ENCODE results near the gene ERP44. TPM values are rescaled to one million over a fixed set of nuclear protein-coding genes. Genes with fewer than 3 reads are reported as not detected.

ERP44 gene
- total RNA-seq, 1 donor from 2014 or later: 7.6 TPM

DNA sequence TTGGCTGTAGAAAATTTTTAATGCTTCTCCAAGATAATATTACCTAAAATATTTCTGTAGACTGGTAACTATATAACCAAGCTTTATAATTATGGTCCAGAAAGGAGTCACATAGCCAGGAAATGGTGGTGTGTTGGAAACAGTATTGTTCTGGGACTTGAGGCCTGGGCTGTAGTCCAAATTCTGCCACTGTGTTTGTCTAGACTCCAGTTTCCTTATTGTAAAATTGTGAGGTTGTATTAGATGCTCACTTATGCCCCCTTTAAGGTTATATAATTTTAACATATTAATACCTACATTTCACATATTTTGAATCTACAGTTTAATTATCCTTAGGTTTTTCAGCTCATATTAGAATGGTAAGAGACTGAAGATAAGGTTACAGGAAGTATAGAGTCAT lies 149.9 kb downstream of the ERP44 start:
- peak; percentile 60 for DNase-seq (ENCODE audit: low read depth, low spot score)

DNA sequence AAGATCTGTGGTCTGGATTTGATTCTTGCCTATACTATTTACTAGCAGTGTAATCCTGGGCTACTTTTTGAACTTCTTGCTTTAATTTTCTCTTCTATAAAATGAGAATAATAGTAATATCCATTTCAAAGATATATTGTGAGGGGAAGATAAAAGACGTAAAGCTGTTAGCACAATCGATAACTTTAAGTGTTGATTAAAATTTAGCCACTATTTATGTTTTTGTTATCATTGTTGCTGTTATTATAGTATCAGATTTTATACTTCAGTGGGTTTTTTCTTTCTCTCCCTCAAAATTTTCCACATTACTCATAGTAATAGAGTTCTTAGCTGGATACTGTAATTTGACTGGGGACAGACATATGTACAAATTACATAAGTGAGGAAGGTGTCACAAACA lies 150.3 kb downstream of the ERP44 start:
- DNase-seq (ENCODE audit: low read depth, low spot score): no peak

DNA sequence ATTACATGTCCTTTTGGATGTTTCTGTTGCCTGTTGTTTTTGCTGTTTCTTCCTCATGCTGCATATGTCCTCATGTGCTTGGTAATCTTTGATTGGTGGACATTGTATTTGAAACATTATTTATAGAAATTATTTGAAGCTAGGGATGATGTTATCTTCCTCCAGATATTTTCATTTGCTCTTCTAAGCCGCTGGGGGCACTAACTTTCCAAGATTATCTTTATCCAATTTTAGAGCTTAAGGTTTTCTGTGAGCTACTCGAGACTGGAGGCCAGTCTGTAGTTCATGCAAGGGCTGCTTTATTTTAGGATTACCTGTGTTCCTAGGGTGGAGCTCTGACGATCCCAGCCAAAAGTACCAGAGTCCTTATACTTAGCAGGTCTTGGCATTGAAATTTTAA lies 151.4 kb downstream of the ERP44 start:
- no peak for DNase-seq (ENCODE audit: low read depth, low spot score)

DNA sequence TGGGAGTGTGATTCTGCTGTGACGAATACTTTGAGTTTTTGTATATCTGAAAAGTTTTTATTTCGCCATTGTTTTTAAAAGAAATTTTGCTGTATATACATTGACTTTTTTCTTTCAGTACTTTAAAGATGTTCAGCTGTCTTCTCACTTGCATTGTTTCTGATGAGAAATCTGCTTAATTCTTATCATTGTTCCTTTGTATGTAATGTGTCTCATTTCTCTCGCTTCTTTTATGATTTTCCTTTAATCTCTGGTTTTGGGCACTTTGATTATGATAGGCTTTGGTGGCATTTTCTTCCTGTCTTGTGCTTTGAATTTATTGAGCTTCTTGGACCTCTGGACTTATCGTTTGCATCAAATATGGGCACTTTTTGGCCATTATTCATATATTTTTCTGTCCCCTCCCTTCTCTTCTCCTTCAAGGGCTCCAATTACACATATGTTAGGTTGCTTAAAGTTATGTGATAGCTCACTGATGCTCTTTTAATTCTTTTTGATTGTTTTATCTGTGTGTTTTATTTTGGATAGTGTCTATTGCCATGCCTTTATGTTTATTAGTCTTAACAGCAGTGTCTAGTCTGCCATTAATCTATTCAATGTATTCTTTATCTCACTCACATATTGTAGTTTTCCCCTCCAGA lies 161.7 kb downstream of the ERP44 start:
- no peak for DNase-seq (ENCODE audit: low read depth, low spot score)

DNA sequence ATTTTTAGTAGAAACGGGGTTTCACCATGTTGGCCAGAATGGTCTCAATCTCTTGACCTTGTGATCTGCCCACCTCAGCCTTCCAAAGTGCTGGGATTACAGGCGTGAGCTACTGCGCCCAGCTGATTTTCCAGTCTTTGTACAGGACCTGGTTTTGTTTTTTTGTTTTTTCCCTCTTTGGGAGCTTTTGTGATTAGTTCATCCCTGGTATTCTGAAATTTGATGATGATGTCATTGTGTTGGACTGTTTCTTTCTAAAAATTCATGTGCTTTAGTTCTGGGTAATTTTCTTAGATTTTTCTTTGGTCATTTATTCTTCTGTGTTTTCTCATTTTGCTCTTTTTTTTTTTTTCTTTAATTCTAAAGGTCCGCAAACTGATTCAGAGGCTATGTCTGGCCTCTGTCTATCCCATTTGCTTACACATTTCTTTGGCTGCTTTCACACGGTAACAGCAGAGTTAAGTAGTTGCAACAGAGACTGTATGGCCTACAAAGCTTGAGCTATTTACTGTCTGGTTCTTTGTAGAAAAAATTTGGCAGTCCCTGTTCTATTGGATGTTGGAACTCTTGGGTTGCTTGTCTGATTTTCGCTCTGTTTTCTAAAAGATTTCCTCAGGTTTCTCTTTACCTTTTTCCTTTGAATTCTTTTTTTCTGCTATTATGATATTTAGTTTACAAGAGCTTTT lies 167.5 kb downstream of the ERP44 start:
- no peak for DNase-seq (ENCODE audit: low read depth, low spot score)

DNA sequence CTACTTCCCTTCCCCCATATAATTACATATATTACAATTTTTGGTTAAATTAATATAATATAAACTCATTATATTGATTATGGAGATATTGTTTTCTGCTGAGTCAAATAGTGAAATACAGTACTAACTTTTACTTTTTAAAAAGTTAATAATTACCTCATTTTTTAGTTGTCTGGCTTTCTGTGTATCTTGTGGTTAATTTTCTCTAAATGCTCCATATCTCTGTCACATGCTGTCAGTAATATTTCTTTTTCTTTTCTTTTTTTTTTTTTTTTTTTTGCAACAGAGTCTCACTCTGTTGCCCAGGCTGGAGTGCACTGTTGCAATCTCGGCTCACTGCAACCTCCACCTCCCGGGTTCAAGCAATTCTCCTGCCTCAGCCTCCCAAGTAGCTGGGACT lies 169.1 kb downstream of the ERP44 start:
- DNase-seq (ENCODE audit: low read depth, low spot score): no peak

Other genes with a start within 250 kb of the ERP44 start
- 12.9 and 16.7 TPM in 2 replicates for gene STX17, start 192.3 kb downstream of the ERP44 start, total RNA-seq
- 19.5 and 34.9 TPM in 2 replicates for gene INVS, start 243 bp upstream of the ERP44 start, total RNA-seq